ENCODE data around the gene NDUFV2.

DNA sequence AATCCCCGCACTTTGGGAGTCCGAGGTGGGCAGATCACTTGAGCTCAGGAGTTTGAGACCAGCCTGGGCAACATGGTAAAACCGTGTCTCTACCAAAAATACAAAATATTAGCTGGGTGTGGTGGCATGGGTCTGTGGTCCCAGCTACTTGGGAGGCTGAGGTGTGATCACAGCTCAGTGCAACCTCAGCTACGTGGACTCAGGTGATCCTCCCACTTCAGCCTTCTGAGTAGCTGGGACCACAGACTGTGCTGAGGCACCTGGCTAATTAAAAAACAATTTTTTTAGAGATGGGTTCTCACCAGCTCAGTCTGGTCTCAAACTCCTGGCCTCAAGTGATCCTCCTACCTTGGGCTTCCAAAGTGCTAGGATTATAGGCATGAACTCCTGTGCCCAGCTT, 57.5 kb downstream of the NDUFV2 start:
- TF ChIP-seq, protein P1, sequence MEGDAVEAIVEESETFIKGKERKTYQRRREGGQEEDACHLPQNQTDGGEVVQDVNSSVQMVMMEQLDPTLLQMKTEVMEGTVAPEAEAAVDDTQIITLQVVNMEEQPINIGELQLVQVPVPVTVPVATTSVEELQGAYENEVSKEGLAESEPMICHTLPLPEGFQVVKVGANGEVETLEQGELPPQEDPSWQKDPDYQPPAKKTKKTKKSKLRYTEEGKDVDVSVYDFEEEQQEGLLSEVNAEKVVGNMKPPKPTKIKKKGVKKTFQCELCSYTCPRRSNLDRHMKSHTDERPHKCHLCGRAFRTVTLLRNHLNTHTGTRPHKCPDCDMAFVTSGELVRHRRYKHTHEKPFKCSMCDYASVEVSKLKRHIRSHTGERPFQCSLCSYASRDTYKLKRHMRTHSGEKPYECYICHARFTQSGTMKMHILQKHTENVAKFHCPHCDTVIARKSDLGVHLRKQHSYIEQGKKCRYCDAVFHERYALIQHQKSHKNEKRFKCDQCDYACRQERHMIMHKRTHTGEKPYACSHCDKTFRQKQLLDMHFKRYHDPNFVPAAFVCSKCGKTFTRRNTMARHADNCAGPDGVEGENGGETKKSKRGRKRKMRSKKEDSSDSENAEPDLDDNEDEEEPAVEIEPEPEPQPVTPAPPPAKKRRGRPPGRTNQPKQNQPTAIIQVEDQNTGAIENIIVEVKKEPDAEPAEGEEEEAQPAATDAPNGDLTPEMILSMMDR (IDR thresholded peaks at IDR 0.05) = no peak
- no peak for TF ChIP-seq POLR2A (IDR thresholded peaks at IDR 0.05)
